GM10248 (cell line): Measurements from ENCODE around the gene OR1E2.

ENCODE experiments used
- CTCF ChIA-PET: fragments of 300-600 bp; sonication (Branson Sonifier 250); formaldehyde crosslinking; extraction: SDS; loops from one replicate; lab custom pipeline; 2021; ENCODE audit warnings: antibody characterized with exemption; lab: Yijun Ruan, JAX
- POLR2A ChIA-PET: fragments of 350-650 bp; sonication (Branson Sonifier 250); formaldehyde crosslinking; extraction: SDS; loops from one replicate; lab custom pipeline; 2020; ENCODE audit warnings: antibody characterized with exemption; lab: Yijun Ruan, JAX
- DNase-seq: peaks from one replicate; pipeline ENCODE4 v3.0.0; 2012; ENCODE audit errors: extremely low spot score
- TF ChIP-seq, protein P1 (sequence below): IDR thresholded peaks from 2 replicates; pipeline ENCODE4 v1.5.1; 2012; ENCODE audit warnings: mild to moderate bottlenecking, low read depth; ENCODE audit errors: extremely low read depth, missing control alignments, control extremely low read depth

Gene OR1E2, protein sequence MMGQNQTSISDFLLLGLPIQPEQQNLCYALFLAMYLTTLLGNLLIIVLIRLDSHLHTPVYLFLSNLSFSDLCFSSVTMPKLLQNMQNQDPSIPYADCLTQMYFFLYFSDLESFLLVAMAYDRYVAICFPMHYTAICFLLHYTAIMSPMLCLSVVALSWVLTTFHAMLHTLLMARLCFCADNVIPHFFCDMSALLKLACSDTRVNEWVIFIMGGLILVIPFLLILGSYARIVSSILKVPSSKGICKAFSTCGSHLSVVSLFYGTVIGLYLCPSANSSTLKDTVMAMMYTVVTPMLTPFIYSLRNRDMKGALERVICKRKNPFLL

DNA sequence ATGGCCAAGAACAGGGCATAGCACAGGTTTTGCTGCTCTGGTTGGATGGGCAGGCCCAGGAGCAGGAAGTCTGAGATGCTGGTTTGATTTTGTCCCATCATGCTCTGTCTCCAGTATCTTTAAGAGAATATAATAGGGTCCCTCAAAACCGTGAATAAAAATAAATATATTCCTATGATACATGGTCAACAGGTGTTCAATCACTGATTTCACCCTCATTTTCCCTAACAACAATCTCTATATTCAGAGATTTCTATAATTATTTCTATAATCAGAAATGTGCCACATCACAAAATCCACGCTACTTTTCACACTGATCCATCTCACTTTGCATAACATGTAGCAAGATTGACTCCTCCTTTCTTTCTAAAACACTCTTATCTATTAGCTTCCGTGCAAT lies at the start of gene OR1E2:
Gene OR1E2, minus strand, starts transcription at position 101 of the 400 bp plus-strand sequence. Its CDS starts 0 bp downstream, at position 101.
- ChIA-PET CTCF (no interaction called here), POLR2A (no interaction called here)
- TF ChIP-seq, protein P1, sequence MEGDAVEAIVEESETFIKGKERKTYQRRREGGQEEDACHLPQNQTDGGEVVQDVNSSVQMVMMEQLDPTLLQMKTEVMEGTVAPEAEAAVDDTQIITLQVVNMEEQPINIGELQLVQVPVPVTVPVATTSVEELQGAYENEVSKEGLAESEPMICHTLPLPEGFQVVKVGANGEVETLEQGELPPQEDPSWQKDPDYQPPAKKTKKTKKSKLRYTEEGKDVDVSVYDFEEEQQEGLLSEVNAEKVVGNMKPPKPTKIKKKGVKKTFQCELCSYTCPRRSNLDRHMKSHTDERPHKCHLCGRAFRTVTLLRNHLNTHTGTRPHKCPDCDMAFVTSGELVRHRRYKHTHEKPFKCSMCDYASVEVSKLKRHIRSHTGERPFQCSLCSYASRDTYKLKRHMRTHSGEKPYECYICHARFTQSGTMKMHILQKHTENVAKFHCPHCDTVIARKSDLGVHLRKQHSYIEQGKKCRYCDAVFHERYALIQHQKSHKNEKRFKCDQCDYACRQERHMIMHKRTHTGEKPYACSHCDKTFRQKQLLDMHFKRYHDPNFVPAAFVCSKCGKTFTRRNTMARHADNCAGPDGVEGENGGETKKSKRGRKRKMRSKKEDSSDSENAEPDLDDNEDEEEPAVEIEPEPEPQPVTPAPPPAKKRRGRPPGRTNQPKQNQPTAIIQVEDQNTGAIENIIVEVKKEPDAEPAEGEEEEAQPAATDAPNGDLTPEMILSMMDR, result no peak
- no peak for DNase-seq

DNA sequence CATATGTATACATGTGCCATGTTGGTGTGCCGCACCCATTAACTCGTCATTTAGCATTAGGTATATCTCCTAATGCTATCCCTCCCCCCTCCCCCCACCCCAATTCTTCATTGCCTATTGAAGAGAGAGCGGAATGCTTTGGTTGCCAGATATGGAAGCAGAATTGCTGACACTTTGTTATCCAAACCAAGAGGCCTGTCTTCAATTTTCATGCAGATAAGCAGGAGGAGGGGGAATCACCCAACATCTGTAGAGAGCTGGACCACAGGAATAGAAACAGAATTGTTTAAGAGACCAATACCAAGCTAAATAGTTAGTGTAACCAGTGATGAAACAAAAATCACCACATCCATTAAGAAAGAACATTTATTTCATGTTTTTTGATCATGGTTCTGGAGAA lies 49.2 kb upstream of the OR1E2 start:
- POLR2A ChIA-PET, result no interaction called here
- DNase-seq, result no peak
- TF ChIP-seq, protein P1, result no peak
- CTCF ChIA-PET, result no interaction called here

DNA sequence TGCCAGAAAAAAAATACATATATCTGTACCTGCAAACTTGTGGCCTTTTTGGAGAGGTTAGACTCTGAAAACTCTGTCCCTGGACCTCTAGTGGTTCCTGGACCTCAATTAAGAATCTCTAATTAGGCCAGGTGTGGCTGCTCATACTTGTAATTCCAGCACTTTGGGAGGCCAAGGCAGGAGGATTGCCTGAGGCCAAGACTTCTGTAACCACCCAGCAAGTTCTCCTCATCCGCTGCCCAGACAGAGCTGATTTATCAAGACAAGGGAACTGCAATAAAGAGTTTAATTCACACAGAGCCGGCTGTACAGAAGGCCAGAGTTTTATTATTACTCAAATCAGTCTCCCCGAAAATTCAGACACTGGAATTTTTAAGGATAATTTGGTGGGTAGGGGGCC lies 46.3 kb upstream of the OR1E2 start:
- TF ChIP-seq, protein P1, result no peak
- ChIA-PET POLR2A (no interaction called here), CTCF (no interaction called here)
- no peak for DNase-seq

DNA sequence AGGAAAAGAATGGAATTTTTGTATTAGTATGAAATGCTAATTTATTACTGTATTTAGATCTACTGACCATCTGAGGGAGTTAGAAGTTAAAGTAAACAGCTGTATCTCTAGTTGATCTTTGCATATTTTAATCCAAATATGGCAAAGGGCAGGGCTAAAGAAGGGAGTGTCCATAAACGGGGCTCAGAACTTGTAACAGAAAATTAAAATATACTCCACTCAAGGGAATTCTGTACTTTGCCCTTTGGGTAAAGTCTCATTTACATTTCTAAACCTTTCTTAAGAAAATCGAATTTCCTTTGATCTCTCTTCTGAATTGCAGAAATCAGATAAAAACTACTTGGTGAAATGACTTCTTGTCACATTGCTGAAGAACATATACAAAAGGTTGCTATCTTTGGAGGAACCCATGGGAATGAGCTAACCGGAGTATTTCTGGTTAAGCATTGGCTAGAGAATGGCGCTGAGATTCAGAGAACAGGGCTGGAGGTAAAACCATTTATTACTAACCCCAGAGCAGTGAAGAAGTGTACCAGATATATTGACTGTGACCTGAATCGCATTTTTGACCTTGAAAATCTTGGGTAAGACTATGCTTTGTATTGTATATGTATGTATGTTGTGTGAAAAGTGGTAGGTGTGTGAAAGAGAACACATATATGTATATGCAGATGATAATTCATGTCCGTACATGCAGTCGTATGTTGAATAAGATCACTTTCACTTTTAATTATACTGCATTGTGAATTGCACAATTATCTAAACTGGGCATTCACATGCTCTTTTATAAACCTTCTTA lies 42.4 kb upstream of the OR1E2 start, which contains the start of gene ASPA:
Gene ASPA, plus strand, starts transcription at position 186 of the 799 bp plus-strand sequence. Its CDS starts 163 bp downstream, at position 349.
- POLR2A ChIA-PET, result no interaction called here
- CTCF ChIA-PET, result no interaction called here
- no peak for DNase-seq
- TF ChIP-seq, protein P1, result no peak

DNA sequence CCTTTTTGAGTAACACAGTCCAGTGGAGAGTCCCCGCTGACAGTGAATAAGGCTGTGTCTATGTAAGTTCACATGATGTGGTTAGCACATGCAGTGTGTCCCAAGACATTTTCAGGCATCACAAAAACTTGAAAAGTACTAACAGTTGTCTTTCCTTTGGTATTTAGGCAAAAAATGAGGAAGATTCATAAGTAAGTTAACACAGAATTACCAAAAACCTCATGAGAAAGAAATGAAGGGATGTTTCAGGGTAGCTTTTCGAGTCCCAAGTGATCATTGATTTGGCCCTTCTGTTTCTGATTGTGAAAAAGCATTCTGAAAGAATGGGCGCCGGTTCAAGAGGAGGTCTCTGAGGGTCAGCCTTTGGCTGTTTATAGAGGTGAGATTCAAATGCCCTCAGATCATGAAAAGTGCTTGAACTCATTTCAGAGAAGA lies 41.6 kb upstream of the OR1E2 start:
- POLR2A ChIA-PET, result no interaction called here
- TF ChIP-seq, protein P1, result no peak
- CTCF ChIA-PET, result no interaction called here
- DNase-seq, result no peak

DNA sequence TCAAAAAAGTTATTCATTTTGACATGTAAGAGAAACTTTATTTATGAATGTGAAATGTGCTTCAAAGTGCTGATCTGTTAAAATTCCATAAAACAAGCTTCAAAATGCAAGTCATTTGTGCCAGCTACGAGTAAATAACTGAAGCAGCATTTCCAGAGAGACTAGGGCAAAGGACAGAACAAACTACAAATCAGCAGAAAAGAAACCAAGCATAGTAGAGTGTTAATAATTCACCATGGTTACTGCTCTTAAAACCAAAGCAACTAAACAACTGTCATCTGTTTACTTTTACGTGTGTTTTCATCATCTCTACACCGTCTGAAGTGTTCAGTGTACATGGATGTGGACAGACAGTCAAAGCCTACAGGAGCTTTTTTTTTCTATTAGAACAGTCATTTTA lies 40.6 kb upstream of the OR1E2 start:
- DNase-seq, result no peak
- ChIA-PET POLR2A (no interaction called here), CTCF (no interaction called here)
- TF ChIP-seq, protein P1, result no peak
